ENCODE results near the gene MYL2.
"Not testable (repeated sequence)": the region's sequence is repeated elsewhere in the genome, so short reads cannot be mapped to it uniquely, and the experiment has no call there.

MYL2 gene

GRCh38 chr12:110920324-110920910, at the start of gene MYL2:
MYL2 (minus strand) TSS chr12:110920579; CDS start chr12:110920529, 50 bp downstream.
- DNase-seq, result no peak

- DNase-seq, result no peak
Observed at GRCh38 chr12:110966081-110966760, 45.8 kb upstream of the MYL2 start.

GRCh38 chr12:110965574-110965973, 45.2 kb upstream of the MYL2 start:
- DNase-seq, result no peak

DNA sequence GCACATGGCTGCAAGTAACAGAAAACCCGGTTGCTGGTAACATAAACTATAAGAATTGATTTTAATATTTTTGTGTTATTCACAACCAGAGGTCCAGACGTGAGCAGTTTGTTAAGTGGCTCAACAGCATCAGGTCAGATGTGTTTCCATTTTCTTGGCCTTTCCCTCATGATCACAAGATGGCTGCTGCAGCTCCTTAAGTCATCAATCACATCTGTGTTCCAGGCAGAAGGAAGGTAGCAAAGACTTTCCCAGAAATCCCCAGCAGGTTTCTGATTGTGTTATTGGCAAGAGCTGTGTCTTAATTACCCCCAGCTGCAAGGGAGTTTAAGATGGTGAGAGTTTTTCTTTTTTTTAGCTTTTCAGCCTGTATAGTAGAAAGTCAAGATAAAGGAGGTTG, 40.4 kb upstream of the MYL2 start:
- DNase-seq, result no peak

DNA sequence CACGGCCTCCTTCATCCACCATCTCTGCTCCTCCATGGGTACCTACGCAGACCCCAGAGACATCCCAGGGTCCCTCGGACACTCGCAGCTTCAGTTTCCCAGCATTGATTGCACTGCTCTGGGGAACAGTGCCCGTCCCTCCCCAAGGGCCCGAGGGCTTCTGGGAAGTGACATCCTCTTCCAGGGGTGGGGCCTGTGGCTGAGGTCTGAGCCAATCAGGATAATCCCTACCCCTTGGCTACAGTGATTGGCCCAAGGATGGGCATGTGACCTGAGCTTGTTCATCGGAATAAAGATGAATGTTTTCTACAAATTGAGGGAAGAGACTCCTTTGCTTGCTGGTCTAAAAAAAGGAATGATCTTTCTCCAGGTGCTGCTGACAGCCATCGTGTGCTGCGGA, 37.3 kb upstream of the MYL2 start:
- DNase-seq, result no peak

GRCh38 chr12:110957159-110957558, 36.8 kb upstream of the MYL2 start:
- DNase-seq, result no peak

DNA sequence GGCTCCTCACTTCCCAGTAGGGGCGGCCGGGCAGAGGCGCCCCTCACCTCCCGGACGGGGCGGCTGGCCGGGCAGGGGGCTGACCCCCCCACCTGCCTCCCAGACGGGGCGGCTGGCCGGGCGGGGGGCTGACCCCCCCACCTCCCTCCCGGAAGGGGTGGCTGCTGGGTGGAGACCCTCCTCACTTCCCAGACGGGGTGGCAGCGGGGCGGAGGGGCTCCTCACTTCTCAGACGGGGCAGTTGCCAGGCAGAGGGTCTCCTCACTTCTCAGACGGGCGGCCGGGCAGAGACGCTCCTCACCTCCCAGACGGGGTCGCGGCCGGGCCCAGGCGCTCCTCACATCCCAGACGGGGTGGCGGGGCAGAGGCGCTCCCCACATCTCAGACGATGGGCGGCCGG, 30.5 kb upstream of the MYL2 start:
- DNase-seq, result not testable (repeated sequence)

GRCh38 chr12:110950466-110950865, 30.1 kb upstream of the MYL2 start:
- not testable (repeated sequence) for DNase-seq

DNA sequence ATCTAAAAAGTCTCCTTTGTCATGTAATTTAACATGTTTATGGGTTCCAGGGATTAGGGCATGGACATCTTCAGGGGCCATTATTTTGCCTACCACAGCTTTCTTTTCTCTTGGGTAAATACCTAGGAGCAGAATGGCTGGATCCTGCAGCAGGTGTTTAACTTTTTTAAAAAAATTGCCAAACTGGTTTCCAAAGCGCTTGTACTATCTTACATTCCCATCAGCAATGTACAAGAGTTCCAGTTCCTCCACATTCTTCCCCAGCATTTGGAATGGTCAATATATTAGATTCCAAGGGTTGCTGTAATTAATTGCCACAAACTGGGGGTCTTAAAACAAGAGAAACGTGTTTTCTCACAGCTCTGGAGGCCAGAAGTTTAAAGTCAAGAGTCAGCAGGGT, 27.7 kb upstream of the MYL2 start:
- no peak for DNase-seq

GRCh38 chr12:110943373-110943772, 23.0 kb upstream of the MYL2 start:
- no peak for DNase-seq

DNA sequence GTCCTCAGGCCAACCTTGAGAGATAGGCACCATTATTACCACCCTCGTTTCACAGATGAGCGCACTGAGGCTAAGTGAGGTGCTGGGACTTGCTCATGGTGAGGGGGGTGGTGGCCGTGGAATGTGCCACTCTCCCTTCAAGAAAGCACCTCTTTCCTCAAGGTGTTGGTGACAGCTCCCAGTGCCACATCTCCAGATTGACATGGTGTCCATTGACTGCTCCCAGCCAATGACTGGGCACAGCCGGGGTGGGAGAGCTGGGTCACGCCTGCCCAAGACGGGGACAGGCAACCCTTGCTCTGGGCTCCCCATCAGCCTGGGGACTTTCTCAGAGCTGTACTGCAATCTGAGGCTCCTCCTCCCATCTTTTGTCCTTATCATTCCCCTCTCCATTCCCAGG, 21.0 kb upstream of the MYL2 start:
- DNase-seq, result no peak

- DNase-seq, result no peak
Observed at GRCh38 chr12:110940933-110941332, 20.6 kb upstream of the MYL2 start.

GRCh38 chr12:110940296-110940695, 19.9 kb upstream of the MYL2 start:
- DNase-seq, result no peak

- DNase-seq, result peak; percentile 29 to 59
Observed at GRCh38 chr12:110937104-110937641, 16.8 kb upstream of the MYL2 start.

- no peak for DNase-seq
Observed at GRCh38 chr12:110936367-110937103, 16.2 kb upstream of the MYL2 start.

- no peak for DNase-seq
Observed at GRCh38 chr12:110935588-110935987, 15.2 kb upstream of the MYL2 start.

DNA sequence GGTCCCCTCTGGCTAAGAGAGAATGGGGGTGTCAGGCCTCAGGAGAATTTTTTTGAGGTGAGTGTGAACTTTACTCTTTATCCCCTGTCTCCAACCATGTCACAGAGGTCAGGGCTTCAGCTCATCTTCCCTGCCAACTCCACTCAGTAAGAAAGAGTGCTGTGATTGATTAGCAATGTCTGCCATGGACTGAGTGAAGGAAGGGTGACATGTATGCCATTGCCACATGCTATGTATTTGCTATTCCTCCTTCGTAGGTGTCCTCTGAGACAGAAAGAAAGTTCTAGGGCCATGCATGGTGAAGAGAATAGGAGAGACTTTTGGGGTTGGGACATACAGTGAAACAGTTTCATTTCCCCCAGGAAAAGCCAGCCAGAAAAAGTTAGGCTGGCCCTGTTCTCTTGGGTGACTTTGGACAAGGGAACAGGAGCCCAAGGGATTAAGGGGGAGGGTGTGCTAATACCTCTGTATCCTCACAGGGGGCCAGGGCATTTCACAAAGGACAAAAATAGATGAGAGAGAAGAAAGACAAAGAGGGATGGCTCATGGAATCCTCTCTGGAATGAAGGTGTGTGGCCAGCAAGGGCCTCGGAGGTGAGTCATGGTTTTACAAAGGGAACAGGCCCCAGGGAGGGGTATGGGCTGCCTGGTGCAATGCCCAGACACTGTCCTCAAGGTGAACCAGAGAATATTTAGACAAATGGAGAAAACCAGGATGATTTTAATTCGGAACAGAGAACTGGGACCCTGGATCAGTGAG, 13.9 kb upstream of the MYL2 start:
- no peak for DNase-seq

GRCh38 chr12:110933326-110933974, 13.1 kb upstream of the MYL2 start:
- DNase-seq, result no peak

- DNase-seq, result no peak
Observed at GRCh38 chr12:110932046-110932445, 11.7 kb upstream of the MYL2 start.

GRCh38 chr12:110931315-110931728, 10.9 kb upstream of the MYL2 start:
- no peak for DNase-seq

DNA sequence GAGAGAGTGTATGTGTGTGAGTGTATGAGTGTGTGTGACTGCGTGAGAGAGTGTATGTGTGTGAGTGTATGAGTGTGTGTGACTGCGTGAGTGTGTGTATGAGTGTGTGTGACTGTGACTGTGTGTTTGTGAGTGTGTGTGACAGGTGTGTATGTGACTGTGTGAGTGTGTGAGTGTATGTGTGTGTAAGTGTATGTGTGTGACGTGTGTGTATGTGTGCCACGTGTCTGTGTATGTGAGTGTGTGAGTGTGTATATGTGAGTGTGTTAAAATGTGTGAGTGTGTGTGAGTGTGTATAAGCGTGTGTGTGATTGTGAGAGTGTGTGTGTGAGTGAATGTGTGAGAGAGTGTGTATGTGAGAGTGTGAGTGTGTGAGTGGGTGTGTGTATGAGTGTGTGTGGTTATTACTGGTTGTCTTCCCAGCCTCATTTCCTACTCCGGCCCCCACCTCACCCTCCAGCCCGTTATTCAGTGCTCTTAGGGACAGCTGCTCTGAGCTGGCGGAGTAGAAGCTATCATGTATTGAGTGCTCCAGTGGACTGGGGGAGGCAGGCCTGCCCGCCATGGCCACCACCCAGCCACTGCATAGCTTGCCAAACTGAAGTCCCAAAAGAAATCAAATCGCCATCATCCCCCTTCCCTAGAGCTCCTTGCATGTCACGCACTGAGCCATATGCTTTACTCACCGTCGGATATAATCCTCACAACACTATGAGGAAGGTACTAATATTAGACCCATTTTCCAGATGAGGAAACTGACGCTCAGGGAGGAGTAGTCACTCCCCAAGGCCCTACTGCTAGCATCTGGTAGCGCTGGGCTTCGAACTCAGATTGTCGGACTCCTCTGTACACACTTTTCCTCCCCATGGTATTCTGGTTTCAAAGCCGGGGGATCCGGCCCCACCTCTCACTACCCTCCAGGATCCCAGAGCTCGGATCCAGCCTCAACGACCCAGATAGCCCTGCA, 10.3 kb upstream of the MYL2 start:
- no peak for DNase-seq

Measured in stimulated activated CD4-positive, alpha-beta T cell treated with anti-CD3 and anti-CD28 coated beads, Interleukin-4, amount 100 ng/mL, for 4 hours (primary cell).